OCI-LY1 (cell line): ENCODE data around the gene CACNA2D3.

Experiments
- H2AFZ ChIP-seq: fragments of 200-600 bp; sonication (generic), shearing (Covaris generic); 2 replicates; pipeline ENCODE4 v1.6.0; 2014; ENCODE audit warnings: antibody characterized with exemption, mild to moderate bottlenecking, low read length
- H3F3A ChIP-seq: fragments of 200-600 bp; sonication (generic), shearing (Covaris generic); 2 replicates; pipeline ENCODE4 v1.6.0; 2014; ENCODE audit warnings: mild to moderate bottlenecking, antibody characterized with exemption, low read length, moderate library complexity; ENCODE audit not compliant: insufficient read depth
- H3K27ac ChIP-seq: fragments of 200-600 bp; sonication (generic); 2 replicates; pipeline ENCODE4 v1.5.1; 2014; ENCODE audit warnings: low read length, mixed run types, mild to moderate bottlenecking, low read depth; ENCODE audit not compliant: poor library complexity, severe bottlenecking
- H3K27me3 ChIP-seq: fragments of 200-600 bp; sonication (generic); 2 replicates; pipeline ENCODE4 v1.6.0; 2014; ENCODE audit warnings: antibody characterized with exemption, mild to moderate bottlenecking, low read length, moderate library complexity; ENCODE audit not compliant: insufficient read depth
- H3K36me3 ChIP-seq: fragments of 200-600 bp; sonication (generic); 2 replicates; pipeline ENCODE4 v1.6.1; 2014; ENCODE audit warnings: mild to moderate bottlenecking, antibody characterized with exemption, low read length, moderate library complexity, mixed read lengths; ENCODE audit not compliant: insufficient read depth
- H3K4me1 ChIP-seq: fragments of 200-600 bp; sonication (generic); 2 replicates; pipeline ENCODE4 v1.5.1; 2014; ENCODE audit warnings: mild to moderate bottlenecking, low read length, moderate library complexity; ENCODE audit not compliant: insufficient read depth, severe bottlenecking
- H3K4me2 ChIP-seq: fragments of 200-600 bp; sonication (generic), shearing (Covaris generic); 2 replicates; pipeline ENCODE4 v1.6.1; 2014; ENCODE audit warnings: low read length
- H3K4me3 ChIP-seq: fragments of 200-600 bp; sonication (generic); 2 replicates; pipeline ENCODE4 v1.5.1; 2014; ENCODE audit warnings: low read length, low read depth, mild to moderate bottlenecking, mixed read lengths; ENCODE audit not compliant: poor library complexity, severe bottlenecking
- H3K79me2 ChIP-seq: fragments of 200-600 bp; shearing (Covaris generic); 2 replicates; pipeline ENCODE4 v1.6.1; 2016; ENCODE audit warnings: mixed run types, low read length, mixed read lengths; ENCODE audit not compliant: insufficient read depth
- H3K9ac ChIP-seq: fragments of 200-600 bp; sonication (generic), shearing (Covaris generic); 2 replicates; pipeline ENCODE4 v1.6.1; 2014; ENCODE audit warnings: mild to moderate bottlenecking, low read length, mixed read lengths
- H3K9me2 ChIP-seq: fragments of 200-600 bp; sonication (generic), shearing (Covaris generic); 2 replicates; pipeline ENCODE4 v1.6.1; 2014; ENCODE audit warnings: low read depth, mild to moderate bottlenecking, low read length, mixed read lengths
- H3K9me3 ChIP-seq: fragments of 200-600 bp; shearing (Covaris generic); 2 replicates; pipeline ENCODE4 v1.6.1; 2014; ENCODE audit warnings: low read length, mixed read lengths
- H4K20me1 ChIP-seq: fragments of 200-600 bp; sonication (generic), shearing (Covaris generic); 2 replicates; pipeline ENCODE4 v1.6.0; 2016; ENCODE audit warnings: mild to moderate bottlenecking, low read length; ENCODE audit not compliant: insufficient read depth
- EZH2 ChIP-seq: fragments of 200-600 bp; sonication (generic), shearing (Covaris generic); IDR thresholded peaks from 2 replicates; pipeline ENCODE4 v1.8.0; 2017; ENCODE audit warnings: borderline replicate concordance, mixed run types, mild to moderate bottlenecking, antibody characterized with exemption, low read length, moderate library complexity, mixed read lengths
- TF ChIP-seq, protein P1 (sequence below): fragments of 200-600 bp; sonication (generic), shearing (Covaris generic); IDR thresholded peaks from 2 replicates; pipeline ENCODE4 v1.5.1; 2017; ENCODE audit warnings: mild to moderate bottlenecking, antibody characterized with exemption, low read length, moderate library complexity, mixed read lengths

The CACNA2D3 gene

DNA sequence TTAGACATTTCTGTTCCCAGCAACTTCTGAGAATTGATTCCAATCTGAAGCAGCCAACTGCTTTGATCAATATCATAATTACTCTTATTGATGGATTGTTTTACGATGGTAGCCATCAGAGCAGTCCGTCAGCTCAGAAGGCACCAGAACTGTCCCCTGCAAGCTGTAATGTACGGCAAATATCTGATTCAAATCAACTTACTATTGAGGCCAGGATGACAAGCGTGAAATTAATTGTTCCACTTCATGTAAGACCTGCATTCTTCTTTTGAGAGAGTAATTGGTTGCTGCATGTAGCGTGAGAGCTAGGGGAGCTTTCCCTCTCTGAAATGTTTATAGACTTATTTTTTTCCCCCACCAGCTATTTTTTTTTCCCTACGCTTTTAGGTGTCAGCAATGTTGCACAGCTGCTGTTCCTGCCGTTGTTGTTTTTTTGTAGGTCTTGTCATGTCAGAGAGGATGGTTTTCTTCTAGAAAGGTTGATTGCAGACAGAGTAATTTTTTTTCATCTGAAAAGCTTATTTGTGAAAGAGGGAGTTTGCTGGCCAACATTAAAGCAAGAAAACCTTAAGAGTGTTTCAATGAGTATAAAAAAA, 134.9 kb downstream of the CACNA2D3 start:
- no peak overlapping the region for H2AFZ ChIP-seq
- no peaks in the 10 kb centered on the region for H3K9me3 ChIP-seq
- no peak overlapping the region for H3K9ac ChIP-seq
- TF ChIP-seq, protein P1, sequence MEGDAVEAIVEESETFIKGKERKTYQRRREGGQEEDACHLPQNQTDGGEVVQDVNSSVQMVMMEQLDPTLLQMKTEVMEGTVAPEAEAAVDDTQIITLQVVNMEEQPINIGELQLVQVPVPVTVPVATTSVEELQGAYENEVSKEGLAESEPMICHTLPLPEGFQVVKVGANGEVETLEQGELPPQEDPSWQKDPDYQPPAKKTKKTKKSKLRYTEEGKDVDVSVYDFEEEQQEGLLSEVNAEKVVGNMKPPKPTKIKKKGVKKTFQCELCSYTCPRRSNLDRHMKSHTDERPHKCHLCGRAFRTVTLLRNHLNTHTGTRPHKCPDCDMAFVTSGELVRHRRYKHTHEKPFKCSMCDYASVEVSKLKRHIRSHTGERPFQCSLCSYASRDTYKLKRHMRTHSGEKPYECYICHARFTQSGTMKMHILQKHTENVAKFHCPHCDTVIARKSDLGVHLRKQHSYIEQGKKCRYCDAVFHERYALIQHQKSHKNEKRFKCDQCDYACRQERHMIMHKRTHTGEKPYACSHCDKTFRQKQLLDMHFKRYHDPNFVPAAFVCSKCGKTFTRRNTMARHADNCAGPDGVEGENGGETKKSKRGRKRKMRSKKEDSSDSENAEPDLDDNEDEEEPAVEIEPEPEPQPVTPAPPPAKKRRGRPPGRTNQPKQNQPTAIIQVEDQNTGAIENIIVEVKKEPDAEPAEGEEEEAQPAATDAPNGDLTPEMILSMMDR = no peak
- TF ChIP-seq EZH2 = no peak
- H3K4me1 ChIP-seq = no peaks in the 10 kb centered on the region
- no peaks in the 10 kb centered on the region for H3K79me2 ChIP-seq
- H3K4me2 ChIP-seq = no peak overlapping the region
- no peak overlapping the region for H3K4me3 ChIP-seq
- no peaks in the 10 kb centered on the region for H4K20me1 ChIP-seq
- H3F3A ChIP-seq = no peaks in the 10 kb centered on the region
- H3K27ac ChIP-seq = no peak overlapping the region
- no peaks in the 10 kb centered on the region for H3K9me2 ChIP-seq
- no peaks in the 10 kb centered on the region for H3K36me3 ChIP-seq
- H3K27me3 ChIP-seq = no peaks in the 10 kb centered on the region

DNA sequence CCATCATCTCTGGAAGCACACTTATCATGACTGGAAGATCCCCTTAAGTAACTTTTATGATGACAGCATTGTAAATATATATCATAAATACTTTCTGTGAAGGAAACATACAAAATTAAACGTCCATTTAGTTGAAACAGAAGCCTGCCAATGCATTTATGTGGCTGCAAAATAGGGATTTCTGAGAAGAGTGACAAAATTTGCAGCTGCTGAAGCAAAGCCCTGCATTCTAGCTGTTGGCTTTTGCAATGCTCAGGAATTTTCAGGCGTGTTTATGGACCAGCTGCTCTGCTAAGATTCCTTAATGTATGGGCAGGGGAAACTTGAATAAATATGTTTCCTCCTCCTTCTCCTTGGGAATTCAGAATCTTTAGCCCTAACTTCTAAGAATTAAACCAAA, 137.3 kb downstream of the CACNA2D3 start:
- no peaks in the 10 kb centered on the region for H3K9me3 ChIP-seq
- H4K20me1 ChIP-seq = no peaks in the 10 kb centered on the region
- no peaks in the 10 kb centered on the region for H3K4me1 ChIP-seq
- TF ChIP-seq EZH2 = no peak
- TF ChIP-seq, protein P1 = no peak
- no peak overlapping the region for H3K27ac ChIP-seq
- no peaks in the 10 kb centered on the region for H3K36me3 ChIP-seq
- H3K79me2 ChIP-seq = no peaks in the 10 kb centered on the region
- H3K9ac ChIP-seq = no peak overlapping the region
- H3K4me2 ChIP-seq = no peak overlapping the region
- H2AFZ ChIP-seq = no peak overlapping the region
- no peak overlapping the region for H3K4me3 ChIP-seq
- H3K9me2 ChIP-seq = no peaks in the 10 kb centered on the region
- H3F3A ChIP-seq = no peaks in the 10 kb centered on the region
- no peaks in the 10 kb centered on the region for H3K27me3 ChIP-seq

DNA sequence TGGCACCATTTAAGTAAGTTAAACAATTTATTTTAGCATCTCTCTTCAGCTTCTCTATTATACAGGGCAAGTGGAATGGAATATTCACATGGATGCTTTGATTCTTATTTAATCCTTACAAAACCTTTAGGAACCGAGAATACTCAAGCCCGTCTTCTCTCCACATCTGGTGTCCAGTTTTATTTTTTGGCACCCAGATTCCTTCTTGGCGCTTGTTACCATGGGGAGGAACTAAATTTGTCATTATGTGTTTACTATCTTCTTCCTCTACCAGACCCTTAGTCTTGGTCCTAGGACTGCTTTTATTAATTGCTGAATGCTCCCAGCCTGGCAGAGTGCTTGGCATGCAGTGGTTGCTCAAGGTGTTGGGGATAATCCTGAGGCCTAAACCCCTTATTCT, 138.8 kb downstream of the CACNA2D3 start:
- Histone ChIP-seq H3K9me3 (no peaks in the 10 kb centered on the region), H3K36me3 (no peaks in the 10 kb centered on the region), H3K9ac (no peak overlapping the region), H3K79me2 (no peaks in the 10 kb centered on the region), H3K27ac (no peak overlapping the region), H3K9me2 (no peaks in the 10 kb centered on the region), H3K4me3 (no peak overlapping the region), H3F3A (no peaks in the 10 kb centered on the region), H4K20me1 (no peaks in the 10 kb centered on the region), H3K4me1 (no peaks in the 10 kb centered on the region), H2AFZ (no peak overlapping the region), H3K4me2 (no peak overlapping the region), H3K27me3 (no peaks in the 10 kb centered on the region)
- TF ChIP-seq EZH2 = no peak
- TF ChIP-seq, protein P1 = no peak
